NOMO-1 (cell line): ENCODE measurements around the gene SSBP3.

ENCODE experiments used
- DNase-seq, 2 experiments: peaks; one replicate each; lab custom pipeline; 2025; ENCODE audit not compliant: unreplicated experiment in 2 of 2; lab: John Stamatoyannopoulos, UW

Gene SSBP3

DNA sequence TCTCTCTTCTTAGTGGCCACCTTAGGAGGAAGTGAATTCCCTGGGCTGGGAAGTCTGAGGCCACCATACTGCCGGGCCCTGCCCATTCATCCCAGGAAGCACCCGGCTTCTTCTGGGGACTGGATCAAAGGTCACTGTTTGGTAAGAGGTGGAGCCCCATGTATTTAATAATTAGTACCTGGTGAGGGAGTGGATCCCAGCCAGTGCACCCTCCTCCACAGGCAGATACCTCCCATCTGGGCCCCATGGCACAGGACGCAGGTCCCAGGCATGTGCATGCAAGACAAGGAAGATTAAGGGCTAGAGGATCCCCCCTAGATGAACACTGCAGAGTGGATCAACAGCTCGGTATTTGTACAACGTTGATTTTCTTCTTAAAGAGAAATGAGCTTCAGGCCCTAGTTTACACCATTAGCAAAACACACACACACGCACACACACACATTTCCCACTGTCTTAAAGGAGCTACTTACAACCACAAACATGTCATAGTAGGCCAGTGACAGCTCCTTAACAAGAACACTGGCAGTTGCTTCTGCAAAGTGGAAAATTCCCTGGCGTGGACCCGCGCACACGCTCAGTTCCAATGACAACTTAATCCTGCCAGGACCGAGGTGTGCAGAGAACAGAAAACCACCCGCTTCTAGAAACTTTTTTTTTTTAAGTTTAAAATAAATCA lies 115.5 kb downstream of the SSBP3 start:
- DNase-seq = no peak

GRCh38 chr1:54289712-54290233 lies 116.4 kb downstream of the SSBP3 start:
- DNase-seq = no peak

GRCh38 chr1:54287801-54288211 lies 118.4 kb downstream of the SSBP3 start:
- DNase-seq = peak in 1 of 2 experiments; percentile 7

GRCh38 chr1:54287176-54287650 lies 119.0 kb downstream of the SSBP3 start:
- DNase-seq = peak; percentile 15 to 20

GRCh38 chr1:54285815-54286345 lies 120.3 kb downstream of the SSBP3 start:
- DNase-seq = no peak

DNA sequence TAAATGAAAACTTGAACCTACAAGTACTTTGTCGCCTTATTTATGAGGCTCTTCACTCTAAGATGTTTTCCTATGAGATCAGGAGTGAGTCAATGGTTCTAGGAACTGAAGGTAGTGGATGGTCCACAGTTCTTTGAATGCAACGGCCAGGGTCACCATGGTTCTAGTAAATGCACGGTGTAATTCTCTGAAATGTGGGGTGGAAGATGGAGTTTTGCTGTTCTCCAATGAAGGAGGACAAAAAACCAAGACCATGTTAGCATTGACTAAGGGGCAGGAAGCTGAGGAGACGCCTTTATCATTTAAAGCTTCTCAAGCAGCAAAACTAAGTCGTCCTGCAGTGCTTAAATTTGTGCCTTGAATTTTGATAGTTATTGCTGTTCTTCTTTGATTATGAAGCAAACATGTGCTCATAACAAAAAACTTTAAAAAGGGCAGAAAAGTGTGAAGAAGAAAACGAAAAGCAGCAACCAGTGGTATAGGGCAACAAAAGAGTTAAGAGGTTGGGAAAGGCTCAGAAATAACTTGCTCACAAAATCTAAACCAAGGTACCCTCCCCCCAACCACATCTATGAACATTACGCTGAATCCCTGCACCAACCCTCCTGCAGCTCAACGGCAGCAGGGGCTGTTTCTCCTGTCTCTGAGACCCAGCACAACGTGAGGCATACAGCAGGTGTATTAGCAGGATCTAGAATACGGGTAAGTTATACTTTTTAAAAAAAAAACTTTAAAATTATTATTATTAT lies 121.2 kb downstream of the SSBP3 start:
- no peak for DNase-seq

DNA sequence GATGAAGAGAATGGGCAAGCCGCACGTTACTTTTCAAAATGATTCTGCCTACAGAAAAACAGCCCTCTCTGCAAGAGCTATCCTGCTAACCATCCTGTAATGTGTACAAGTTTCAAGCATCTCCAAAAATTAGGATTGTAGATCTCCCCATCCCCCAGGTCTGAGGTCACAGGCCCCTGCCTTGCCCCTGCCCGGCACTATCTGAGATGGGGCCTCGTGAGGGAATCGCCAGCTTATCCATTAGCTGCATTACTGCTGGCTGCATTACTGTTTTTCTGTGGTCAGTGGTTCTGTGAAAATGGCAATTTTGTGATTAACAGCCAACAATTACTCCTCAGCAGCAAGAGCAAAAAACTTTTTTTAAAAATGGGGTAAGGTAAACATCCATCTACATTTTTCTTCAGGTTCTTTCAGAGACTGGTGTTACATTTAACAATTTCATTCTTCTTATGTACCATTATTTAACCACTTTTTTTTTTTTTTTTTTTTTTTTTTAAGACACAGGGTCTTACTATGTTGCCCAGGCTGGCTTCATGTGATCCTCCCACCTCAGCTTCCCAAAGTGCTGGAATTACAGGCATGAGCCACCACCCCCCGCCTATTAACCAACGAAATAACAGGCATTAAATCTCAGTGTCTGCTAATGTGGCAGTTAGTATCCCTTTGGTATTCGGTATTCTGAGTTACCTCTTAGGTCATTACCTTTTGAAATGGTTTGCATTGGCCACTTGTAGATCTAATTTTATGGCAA lies 122.4 kb downstream of the SSBP3 start:
- DNase-seq = no peak

DNA sequence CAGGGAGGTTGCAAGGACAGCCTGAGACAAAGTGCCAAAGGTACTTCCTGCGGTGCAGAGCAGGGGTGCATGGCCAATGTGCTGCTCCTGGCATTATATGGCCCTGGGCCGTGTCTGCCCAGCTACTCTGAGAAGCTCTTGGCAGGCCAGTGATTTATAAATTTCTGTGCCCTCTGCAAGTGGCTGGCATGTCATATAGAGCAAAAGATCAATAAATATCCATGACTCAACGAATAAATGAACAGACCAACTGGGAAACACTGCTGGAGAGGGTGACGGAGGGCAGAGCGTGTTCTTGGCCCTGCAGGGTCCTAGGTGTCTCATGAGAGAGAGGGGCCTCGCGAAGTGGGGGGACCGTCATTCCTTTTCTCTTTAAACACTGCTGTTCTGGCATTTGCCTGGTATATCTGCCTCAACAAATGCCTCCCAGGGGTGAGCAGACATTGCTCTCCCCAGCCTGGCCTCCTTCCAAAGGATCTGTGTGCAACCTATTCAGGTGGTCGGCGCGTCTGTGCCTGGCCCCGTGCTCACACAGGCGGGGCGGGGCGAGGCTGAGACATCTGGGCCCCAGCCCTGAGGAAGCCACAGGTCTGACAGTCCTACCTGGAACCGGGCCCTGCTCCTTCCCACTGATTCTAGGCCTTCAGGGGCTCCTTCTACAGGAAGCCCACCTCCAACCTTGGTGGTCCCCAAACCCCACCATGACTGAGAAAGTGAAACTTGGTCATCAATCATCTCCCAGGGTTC lies 123.9 kb downstream of the SSBP3 start:
- no peak for DNase-seq

GRCh38 chr1:54280651-54281050 lies 125.5 kb downstream of the SSBP3 start:
- no peak for DNase-seq

DNA sequence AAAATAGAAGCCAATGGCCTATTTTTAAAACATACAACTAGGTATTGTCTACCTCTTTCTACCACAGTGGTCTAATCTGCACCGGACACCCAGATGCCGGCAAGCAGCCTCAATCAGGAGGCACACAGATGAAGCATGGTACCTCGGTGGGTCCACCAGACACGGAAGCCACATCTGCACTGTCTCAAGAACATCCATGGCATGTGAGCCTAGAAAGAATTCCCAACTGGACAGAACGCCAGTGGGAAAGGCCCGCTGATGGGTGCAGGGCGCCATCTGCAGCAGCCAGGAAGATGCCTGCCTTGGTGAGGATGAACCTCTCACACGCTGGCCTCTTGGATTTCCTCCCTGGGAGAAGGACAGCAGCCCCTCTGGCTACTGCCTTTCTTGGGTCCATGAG lies 126.7 kb downstream of the SSBP3 start:
- DNase-seq = no peak

DNA sequence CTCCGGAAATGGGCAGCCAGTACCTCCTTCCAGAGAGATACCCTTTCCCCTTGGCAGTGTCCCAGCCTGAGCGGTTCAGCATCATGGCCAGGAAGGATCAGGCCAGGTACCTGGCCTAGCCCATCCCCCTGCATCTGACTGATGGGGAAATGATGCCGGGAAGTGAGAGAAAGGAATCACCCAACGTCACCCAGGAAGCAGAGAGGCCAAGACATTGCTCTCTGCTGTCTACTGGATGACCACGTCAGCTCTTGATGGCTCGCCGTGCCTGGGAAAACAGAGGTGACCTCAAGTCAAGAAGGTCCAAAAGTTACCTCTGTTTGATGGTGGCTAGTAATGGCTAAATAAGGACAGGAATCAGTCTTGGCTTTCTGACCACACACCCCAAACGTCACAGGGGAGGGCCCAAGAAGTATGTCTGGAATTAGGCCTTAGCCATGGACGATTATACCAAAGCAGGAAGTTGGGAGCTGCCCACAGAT lies 127.2 kb downstream of the SSBP3 start:
- no peak for DNase-seq

DNA sequence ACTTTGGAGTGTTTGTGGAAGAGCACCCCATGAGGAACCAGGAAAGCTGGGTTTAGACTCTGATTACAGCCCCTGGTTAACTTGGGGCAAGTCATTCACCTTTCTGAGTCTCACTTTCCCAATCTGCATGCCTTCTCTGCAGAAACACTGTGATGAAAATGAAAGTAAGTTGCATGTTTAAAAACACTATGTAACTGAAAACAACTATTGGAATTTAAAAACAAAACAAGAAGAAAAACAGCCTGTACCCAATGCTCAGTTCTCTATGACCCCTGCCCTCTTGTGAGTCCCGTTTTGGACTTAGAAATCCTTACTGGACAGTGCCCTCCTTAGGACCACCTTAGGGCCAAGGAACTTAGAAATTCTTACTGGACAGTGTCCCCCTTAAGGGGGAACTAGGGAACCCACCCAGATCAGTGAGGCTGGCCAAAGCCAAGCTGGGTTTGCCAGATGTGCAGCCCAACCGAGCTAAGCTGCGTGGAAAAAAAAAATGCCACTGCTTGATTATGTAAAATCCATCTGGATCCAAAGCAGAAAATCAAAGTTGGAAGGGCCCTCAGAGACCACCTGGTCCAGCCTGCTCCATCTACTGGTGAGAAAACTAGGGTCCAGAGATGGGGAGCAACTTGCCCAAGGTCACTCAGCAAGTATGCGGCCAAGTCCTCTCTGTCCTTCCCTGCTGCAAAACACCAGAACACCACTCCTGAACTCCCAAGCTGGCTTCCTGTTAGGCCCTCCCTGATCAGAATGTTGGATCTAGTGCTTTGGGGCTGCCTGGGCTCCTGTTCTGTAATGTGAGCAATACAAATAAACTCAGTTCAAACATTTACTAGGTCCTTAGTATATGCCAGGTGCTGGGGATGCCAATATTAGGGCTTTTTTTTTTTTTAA lies 128.5 kb downstream of the SSBP3 start:
- DNase-seq = no peak

GRCh38 chr1:54276617-54277450 lies 129.4 kb downstream of the SSBP3 start:
- no peak for DNase-seq

DNA sequence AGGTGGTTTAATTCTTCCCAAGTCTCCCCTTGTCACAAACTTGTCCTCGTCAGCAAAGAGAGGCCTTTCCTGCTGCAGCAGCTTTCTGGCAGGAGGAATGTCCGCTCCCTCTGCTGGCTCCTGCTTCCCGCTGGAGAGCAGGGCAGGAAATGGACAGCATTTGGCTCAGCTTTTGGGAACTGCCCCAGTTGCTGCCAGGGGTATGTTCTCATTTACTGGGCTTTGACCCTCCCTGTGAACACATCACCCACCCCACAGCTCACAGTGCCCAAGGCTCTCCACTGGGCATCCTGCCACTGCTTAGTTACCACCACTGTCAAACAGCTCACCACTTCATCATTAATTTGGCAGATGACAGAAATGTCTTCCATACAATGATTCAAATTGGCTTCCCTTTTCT lies 130.8 kb downstream of the SSBP3 start:
- no peak for DNase-seq

DNA sequence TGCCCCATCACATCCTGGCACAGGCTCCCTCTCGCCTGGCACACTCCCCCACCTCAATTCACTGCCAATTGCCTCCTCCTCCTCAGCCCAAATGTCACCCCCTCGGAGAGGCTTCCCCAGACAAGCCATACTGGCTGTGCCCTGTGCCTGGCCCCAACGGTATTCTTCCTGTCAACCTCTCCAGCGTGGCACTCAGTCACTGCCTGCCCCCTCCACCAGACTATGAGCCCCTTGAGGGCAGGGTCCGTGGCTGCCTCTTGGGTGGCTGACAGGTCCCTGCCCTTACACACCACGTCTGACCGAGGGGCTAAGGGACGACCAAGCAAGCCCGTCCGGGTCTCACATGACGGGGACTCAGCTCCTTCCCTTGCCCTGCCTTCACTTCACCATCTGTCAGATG lies 131.3 kb downstream of the SSBP3 start:
- DNase-seq = no peak

- no peak for DNase-seq
Observed at GRCh38 chr1:54274448-54274847, 131.7 kb downstream of the SSBP3 start.

- DNase-seq = no peak
Observed at GRCh38 chr1:54273795-54274163, 132.4 kb downstream of the SSBP3 start.

DNA sequence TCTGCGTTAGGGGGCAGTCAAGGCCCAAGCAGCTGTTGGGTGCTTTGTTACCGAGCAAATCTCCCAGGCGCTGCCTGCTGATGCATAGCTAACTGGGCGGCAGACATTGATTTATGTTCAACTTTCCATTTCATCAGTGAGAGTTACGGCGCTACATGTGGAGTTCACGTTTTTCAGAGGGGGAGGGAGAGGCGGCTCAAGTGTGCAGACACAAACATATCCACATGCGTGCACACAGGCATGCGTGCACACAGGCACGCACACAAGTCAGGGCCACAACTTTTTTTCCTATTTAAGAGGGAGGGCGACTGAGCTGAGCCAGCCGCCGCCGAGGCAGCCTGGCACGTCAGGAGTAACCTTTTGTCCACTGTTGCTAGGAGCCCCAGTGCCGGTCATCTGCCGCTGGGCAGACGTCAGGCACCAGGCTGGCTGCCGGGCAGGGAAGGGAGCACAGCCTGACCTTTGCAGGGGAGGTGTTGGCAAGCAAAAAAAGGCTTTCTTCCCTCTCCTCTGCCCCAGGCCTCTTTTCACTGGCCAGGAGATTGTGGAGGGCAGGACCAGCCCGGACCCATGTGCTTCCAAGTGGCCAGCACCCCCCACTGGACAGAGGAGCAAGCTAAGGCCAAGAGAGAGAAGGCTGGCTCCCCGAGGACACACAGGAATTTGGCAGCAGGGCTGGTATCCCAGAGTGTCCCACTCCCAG lies 133.0 kb downstream of the SSBP3 start:
- no peak for DNase-seq
